ENCODE results near the gene PHTF1. TPM values are rescaled to one million over a fixed set of nuclear protein-coding genes. Genes with fewer than 3 reads are reported as not detected.
"Not testable (repeated sequence)": the region's sequence is repeated elsewhere in the genome, so short reads cannot be mapped to it uniquely, and the experiment has no call there.

Gene PHTF1
- total RNA-seq, 1 experiment from 2014 or later, result 61.2 TPM

GRCh38 chr1:113758631-113759332 lies 504 bp downstream of the PHTF1 start:
- Histone ChIP-seq H3K4me2 (peak overlapping the region; percentile 90), H3K27ac (peak overlapping the region; percentile 78), H3K79me2 (ENCODE audit: low read depth) (peaks cover 30% of the 10 kb centered on the region), H3K36me3 (ENCODE audit: low read depth) (peaks cover 8% of the 10 kb centered on the region; the same call in 1 of the 2 replicates), H3K9me3 (ENCODE audit: insufficient read depth, low read depth) (no peaks in the 10 kb centered on the region), H3K9me2 (ENCODE audit: insufficient read depth) (no peaks in the 10 kb centered on the region), H3K27me3 (ENCODE audit: insufficient read depth, low read depth) (no peaks in the 10 kb centered on the region), H3K4me1 (replicated peaks; ENCODE audit: insufficient read depth) (peaks cover 17% of the 10 kb centered on the region), H2AFZ (peak overlapping the region; percentile 95), H3F3A (ENCODE audit: insufficient read depth, low read depth) (peaks cover 48% of the 10 kb centered on the region), H4K20me1 (ENCODE audit: insufficient read depth) (no peaks in the 10 kb centered on the region), H3K4me3 (peak overlapping the region; percentile 99)
- POLR2A ChIA-PET (ENCODE audit: unreplicated experiment), result interaction anchor here (0.6 to 1.0 kb wide), 4 partner anchors 53 to 957 kb away, joined by 5 to 9 read pairs (median 6); partner anchors contain the start of gene RSBN1
- TF ChIP-seq EZH2 (IDR thresholded peaks at IDR 0.05; ENCODE audit: low read depth) (no peak), CTCF (conservative IDR thresholded peaks at IDR 0.05) (no peak)
- peak; percentile 55 to 64 for DNase-seq
- intact Hi-C loops (cut with micrococcal nuclease; ENCODE audit: unreplicated experiment), result loop anchor here (1.0 to 2.0 kb wide), 2 partner anchors 54 to 147 kb away; partner anchors contain the start of genes DCLRE1B and RSBN1
- BruUV-seq (replicated peaks), result TSS peak; percentile 32
- CTCF ChIA-PET, result interaction anchor here (0.7 kb wide), 1 partner anchor 146 kb away, joined by 14 read pairs; the partner anchor contains the start of gene AP4B1

- no peak for DNase-seq
- H3K9me2 ChIP-seq (ENCODE audit: insufficient read depth), result no peaks in the 10 kb centered on the region
- no TSS peak for BruUV-seq (replicated peaks)
- H3K27me3 ChIP-seq (ENCODE audit: insufficient read depth, low read depth), result no peaks in the 10 kb centered on the region
- CTCF ChIA-PET, result no interaction called here
- peaks cover 18% of the 10 kb centered on the region for H3K36me3 ChIP-seq (ENCODE audit: low read depth)
- H3K4me1 ChIP-seq (replicated peaks; ENCODE audit: insufficient read depth), result peaks cover 17% of the 10 kb centered on the region
- H3K4me3 ChIP-seq, result no peak overlapping the region
- peak overlapping the region; percentile 8; the same call in 1 of the 2 replicates for H3K4me2 ChIP-seq
- no peaks in the 10 kb centered on the region for H3K9me3 ChIP-seq (ENCODE audit: insufficient read depth, low read depth)
- intact Hi-C loops (cut with micrococcal nuclease; ENCODE audit: unreplicated experiment), result no loop called here
- H3K27ac ChIP-seq, result no peak overlapping the region
- TF ChIP-seq EZH2 (IDR thresholded peaks at IDR 0.05; ENCODE audit: low read depth) (no peak), CTCF (conservative IDR thresholded peaks at IDR 0.05) (no peak)
- POLR2A ChIA-PET (ENCODE audit: unreplicated experiment), result no interaction called here
- H4K20me1 ChIP-seq (ENCODE audit: insufficient read depth), result no peaks in the 10 kb centered on the region
- peaks cover 30% of the 10 kb centered on the region for H3K79me2 ChIP-seq (ENCODE audit: low read depth)
- peaks cover 34% of the 10 kb centered on the region for H3F3A ChIP-seq (ENCODE audit: insufficient read depth, low read depth)
- H2AFZ ChIP-seq, result no peak overlapping the region
Observed at GRCh38 chr1:113756461-113756860, 2.8 kb downstream of the PHTF1 start.

GRCh38 chr1:113753333-113753732 lies 6.0 kb downstream of the PHTF1 start:
- CTCF ChIA-PET; H3K27me3 ChIP-seq (ENCODE audit: insufficient read depth, low read depth); H3K4me2 ChIP-seq; H3K9me2 ChIP-seq (ENCODE audit: insufficient read depth); H3K9me3 ChIP-seq (ENCODE audit: insufficient read depth, low read depth); H4K20me1 ChIP-seq (ENCODE audit: insufficient read depth); H3K27ac ChIP-seq; intact Hi-C loops (cut with micrococcal nuclease; ENCODE audit: unreplicated experiment); H2AFZ ChIP-seq; H3K4me3 ChIP-seq; H3K4me1 ChIP-seq (replicated peaks; ENCODE audit: insufficient read depth); BruUV-seq (replicated peaks); H3F3A ChIP-seq (ENCODE audit: insufficient read depth, low read depth); DNase-seq: not testable (repeated sequence)
- POLR2A ChIA-PET (ENCODE audit: unreplicated experiment), result interaction anchor here (0.5 to 0.6 kb wide), 2 partner anchors 42 to 687 kb away, joined by 4 read pairs; no protein-coding TSS in a partner anchor
- H3K79me2 ChIP-seq (ENCODE audit: low read depth), result peaks cover 24% of the 10 kb centered on the region
- H3K36me3 ChIP-seq (ENCODE audit: low read depth), result peaks cover 26% of the 10 kb centered on the region
